HG02759 (cell line): ENCODE measurements around the gene NPAS1.
"Not testable (repeated sequence)": the region's sequence is repeated elsewhere in the genome, so short reads cannot be mapped to it uniquely, and the experiment has no call there.

Source experiments
- ATAC-seq: cut with Tn5 transposase; IDR thresholded peaks from one replicate; pipeline ENCODE4 v1.9.1; 2021; ENCODE audit warnings: mild to moderate bottlenecking, moderate library complexity; ENCODE audit not compliant: unreplicated experiment

The NPAS1 gene

GRCh38 chr19:47074621-47075020 lies 55.0 kb downstream of the NPAS1 start:
- ATAC-seq, result no peak

- ATAC-seq, result no peak
Observed at GRCh38 chr19:47075179-47075810, 55.7 kb downstream of the NPAS1 start.

DNA sequence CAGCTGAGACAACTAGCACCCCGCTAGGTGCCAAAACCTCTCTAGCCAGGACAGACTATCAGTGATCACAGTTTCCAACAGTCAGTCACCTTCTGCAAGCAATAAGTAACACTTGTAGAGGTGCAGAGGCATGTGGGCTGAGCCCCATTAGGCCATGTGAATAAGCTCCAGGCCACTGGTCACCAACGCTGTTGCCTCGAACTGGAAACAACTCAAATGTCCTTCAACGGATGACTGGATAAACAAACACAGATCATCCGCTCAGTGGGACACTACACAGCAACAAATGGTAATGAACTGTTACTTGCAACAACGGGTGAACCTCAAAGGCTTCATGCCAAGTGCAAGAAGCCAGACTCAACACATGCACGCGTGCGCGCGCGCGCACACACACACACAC lies 56.3 kb downstream of the NPAS1 start:
- no peak for ATAC-seq

GRCh38 chr19:47078351-47078750 lies 58.7 kb downstream of the NPAS1 start:
- ATAC-seq, result not testable (repeated sequence)

GRCh38 chr19:47081095-47081494 lies 61.5 kb downstream of the NPAS1 start:
- ATAC-seq, result no peak

GRCh38 chr19:47082493-47082892 lies 62.9 kb downstream of the NPAS1 start:
- no peak for ATAC-seq

- no peak for ATAC-seq
Observed at GRCh38 chr19:47084879-47085439, 65.3 kb downstream of the NPAS1 start.

- ATAC-seq, result no peak
Observed at GRCh38 chr19:47086280-47086679, 66.6 kb downstream of the NPAS1 start.

DNA sequence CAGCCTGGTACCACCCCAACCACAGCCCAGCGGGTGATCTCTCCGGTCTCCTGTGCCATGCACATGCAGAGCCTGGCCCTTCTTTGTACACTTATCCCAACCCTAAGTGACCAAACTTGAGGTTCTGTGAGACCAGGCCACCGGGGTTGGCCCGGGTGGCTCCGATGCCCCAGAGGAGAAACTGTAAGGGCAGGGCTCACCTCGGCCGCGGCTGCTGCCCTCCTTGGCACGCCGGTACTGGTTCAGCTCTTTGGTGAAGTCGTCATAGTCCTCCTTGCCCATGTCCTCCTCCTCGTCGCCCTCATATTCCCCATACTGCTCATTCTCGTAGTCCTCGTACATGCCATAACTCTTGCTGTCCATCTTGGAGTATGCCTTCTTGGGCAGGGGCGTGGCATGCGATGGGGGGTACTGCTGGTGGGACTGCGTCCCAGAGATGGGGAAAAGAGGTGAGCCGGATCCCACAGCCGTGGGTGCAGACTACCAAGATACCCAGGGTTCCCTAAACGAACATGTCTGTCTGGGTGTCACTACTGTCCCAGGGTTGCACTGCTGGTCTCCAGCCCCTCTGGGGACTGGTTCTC lies 70.2 kb downstream of the NPAS1 start:
- no peak for ATAC-seq

- ATAC-seq, result no peak
Observed at GRCh38 chr19:47093254-47093653, 73.6 kb downstream of the NPAS1 start.

DNA sequence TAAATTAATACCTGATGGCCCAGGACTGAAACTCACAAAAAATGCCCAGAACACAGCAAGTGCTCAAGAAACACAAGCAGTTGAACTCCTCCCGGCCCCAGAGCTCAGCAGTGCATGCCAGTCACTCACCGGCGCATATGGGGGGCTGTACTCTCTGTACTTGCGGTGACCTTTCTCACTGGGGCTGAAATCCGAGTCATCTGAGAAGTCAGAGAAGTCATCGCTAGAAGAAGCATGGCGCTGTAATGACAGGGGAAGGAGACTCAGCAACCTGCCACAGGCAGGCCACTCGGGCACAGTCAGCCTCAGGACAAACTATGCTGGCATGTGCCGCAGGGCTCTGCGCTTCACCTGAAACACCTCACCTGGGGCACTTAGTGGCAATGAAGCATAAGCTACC lies 74.2 kb downstream of the NPAS1 start:
- peak; percentile 64 for ATAC-seq

GRCh38 chr19:47094557-47095475 lies 75.2 kb downstream of the NPAS1 start:
- no peak for ATAC-seq
